Measurements from ENCODE around the gene BHLHE40. TPM values are rescaled to one million over a fixed set of nuclear protein-coding genes. Genes with fewer than 3 reads are reported as not detected.

The BHLHE40 gene
- total RNA-seq, 4 donors from 2014 or later = 124 to 194 (median 153) TPM

GRCh38 chr3:4983739-4984510 is 4.7 kb downstream of the BHLHE40 start:
- peak in 3 of 4 donors; percentile 64 to 73 (median 66) for TF ChIP-seq POLR2A (IDR thresholded peaks at IDR 0.05)
- TF ChIP-seq CTCF (IDR thresholded peaks at IDR 0.05) = peak in 1 of 6 experiments; percentile 2
- DNase-seq = peak; percentile 62

GRCh38 chr3:4984511-4984864 is 5.3 kb downstream of the BHLHE40 start:
- Histone ChIP-seq H3K4me1 (peaks cover 33 to 89% (median 50%) of the 10 kb centered on the region in 3 donors), H3K4me3 (peak overlapping the region; percentile 69 to 95 (median 86)), H3K9me3 (no peaks in the 10 kb centered on the region), H3K36me3 (peaks cover 0 to 20% (median 6%) of the 10 kb centered on the region in 3 donors), H3K27ac (peak overlapping the region; percentile 95 to 100 (median 99)), H3K27me3 (no peaks in the 10 kb centered on the region)
- TF ChIP-seq CTCF (IDR thresholded peaks at IDR 0.05) = no peak
- 21 to 28% methylated on average over 9 of the region's 9 CpGs for WGBS, 2 donors
- intact Hi-C loops (cut with DNase I) = no loop called here
- DNase-seq = no peak

More at GRCh38 chr3:4983739-4984510, 4.7 kb downstream of the BHLHE40 start:
- intact Hi-C loops (cut with DNase I) = no loop called here
- WGBS, 2 donors = 16 to 34% methylated on average over 6 to 10 of the region's 16 CpGs
- H3K27me3 ChIP-seq = no peaks in the 10 kb centered on the region
- H3K36me3 ChIP-seq = peaks cover 0 to 20% (median 6%) of the 10 kb centered on the region in 3 donors
- H3K9me3 ChIP-seq = no peaks in the 10 kb centered on the region
- peak overlapping the region; percentile 69 to 95 (median 86) for H3K4me3 ChIP-seq
- peak overlapping the region; percentile 95 to 100 (median 99) for H3K27ac ChIP-seq
- peaks cover 30 to 84% (median 44%) of the 10 kb centered on the region in 3 donors for H3K4me1 ChIP-seq

- Histone ChIP-seq H3K27me3 (no peaks in the 10 kb centered on the region), H3K4me3 (peak overlapping the region in 3 of 4 donors; percentile 9 to 90 (median 66)), H3K4me1 (peaks cover 37 to 94% (median 54%) of the 10 kb centered on the region in 3 donors), H3K9me3 (no peaks in the 10 kb centered on the region), H3K27ac (peak overlapping the region; percentile 95 to 100 (median 99)), H3K36me3 (peaks cover 0 to 20% (median 6%) of the 10 kb centered on the region in 3 donors)
- intact Hi-C loops (cut with DNase I) = loop anchor here (5.0 kb wide), 1 partner anchor 37 kb away; no protein-coding TSS in a partner anchor
- peak in 2 of 6 experiments; percentile 19 to 25 for TF ChIP-seq CTCF (IDR thresholded peaks at IDR 0.05)
- TF ChIP-seq POLR2A (IDR thresholded peaks at IDR 0.05) = peak in 2 of 4 donors; percentile 4 to 6
- DNase-seq = no peak
- WGBS, 2 donors = 32 to 38% methylated on average over 9 of the region's 10 CpGs
Measured at GRCh38 chr3:4985330-4986174, 6.3 kb downstream of the BHLHE40 start.

- DNase-seq = no peak
- Histone ChIP-seq H3K36me3 (peaks cover 0 to 19% (median 6%) of the 10 kb centered on the region in 3 donors), H3K9me3 (no peaks in the 10 kb centered on the region), H3K27me3 (no peaks in the 10 kb centered on the region), H3K4me1 (peaks cover 37 to 87% (median 54%) of the 10 kb centered on the region in 3 donors), H3K27ac (peak overlapping the region; percentile 95 to 100 (median 99)), H3K4me3 (peak overlapping the region; percentile 10 to 66 (median 42))
- 2 to 12% methylated on average over 5 to 10 of the region's 13 CpGs for WGBS, 2 donors
- no peak for TF ChIP-seq POLR2A (IDR thresholded peaks at IDR 0.05)
- intact Hi-C loops (cut with DNase I) = loop anchor here (5.0 kb wide), 1 partner anchor 36 kb away; no protein-coding TSS in a partner anchor
Measured at GRCh38 chr3:4986175-4986781, 7.0 kb downstream of the BHLHE40 start.
